Measurements from ENCODE around the gene ZC3H7A. TPM values are rescaled to one million over a fixed set of nuclear protein-coding genes. Genes with fewer than 3 reads are reported as not detected.

ZC3H7A gene
- total RNA-seq, 1 experiment from 2014 or later, result 32.0 TPM

GRCh38 chr16:11742093-11742535 is 54.9 kb downstream of the ZC3H7A start:
- Histone ChIP-seq H3K9me3 (replicated peaks) (no peaks in the 10 kb centered on the region), H3K27ac (peak overlapping the region; percentile 63), H3K27me3 (no peaks in the 10 kb centered on the region), H3K4me1 (peaks cover 9% of the 10 kb centered on the region), H3K4me3 (peak overlapping the region; percentile 84), H3K36me3 (peaks cover 4% of the 10 kb centered on the region; the same call in 1 of the 2 replicates)
- DNase-seq, result peak; percentile 31 to 39

- H3K4me3 ChIP-seq, result no peak overlapping the region
- H3K27me3 ChIP-seq, result no peaks in the 10 kb centered on the region
- peaks cover 9% of the 10 kb centered on the region for H3K4me1 ChIP-seq
- no peaks in the 10 kb centered on the region for H3K9me3 ChIP-seq (replicated peaks)
- no peak for DNase-seq
- H3K27ac ChIP-seq, result no peak overlapping the region
- H3K36me3 ChIP-seq, result peaks cover 11% of the 10 kb centered on the region
Observed at GRCh38 chr16:11740567-11740966, 56.5 kb downstream of the ZC3H7A start.

GRCh38 chr16:11738742-11739544 is 58.1 kb downstream of the ZC3H7A start:
- H3K4me1 ChIP-seq, result peaks cover 4% of the 10 kb centered on the region; the same call in 1 of the 2 replicates

GRCh38 chr16:11737713-11738112 is 59.3 kb downstream of the ZC3H7A start:
- H3K4me1 ChIP-seq, result no peaks in the 10 kb centered on the region
- H3K27me3 ChIP-seq, result no peaks in the 10 kb centered on the region
- DNase-seq, result no peak
- no peak overlapping the region for H3K27ac ChIP-seq
- H3K9me3 ChIP-seq (replicated peaks), result no peaks in the 10 kb centered on the region
- no peak overlapping the region for H3K4me3 ChIP-seq
- peaks cover 30% of the 10 kb centered on the region for H3K36me3 ChIP-seq

More at GRCh38 chr16:11738742-11739544, 58.1 kb downstream of the ZC3H7A start:
- no peak overlapping the region for H3K27ac ChIP-seq
- DNase-seq, result no peak
- H3K4me3 ChIP-seq, result no peak overlapping the region
- no peaks in the 10 kb centered on the region for H3K27me3 ChIP-seq
- peaks cover 25% of the 10 kb centered on the region for H3K36me3 ChIP-seq
- no peaks in the 10 kb centered on the region for H3K9me3 ChIP-seq (replicated peaks)

GRCh38 chr16:11736903-11737302 is 60.2 kb downstream of the ZC3H7A start:
- no peak overlapping the region for H3K27ac ChIP-seq
- H3K36me3 ChIP-seq, result peaks cover 33% of the 10 kb centered on the region
- no peaks in the 10 kb centered on the region for H3K27me3 ChIP-seq
- no peak for DNase-seq
- no peaks in the 10 kb centered on the region for H3K4me1 ChIP-seq
- no peaks in the 10 kb centered on the region for H3K9me3 ChIP-seq (replicated peaks)
- H3K4me3 ChIP-seq, result no peak overlapping the region

- Histone ChIP-seq H3K27ac (no peak overlapping the region), H3K36me3 (peaks cover 35% of the 10 kb centered on the region), H3K4me3 (no peak overlapping the region), H3K4me1 (no peaks in the 10 kb centered on the region), H3K9me3 (replicated peaks) (no peaks in the 10 kb centered on the region), H3K27me3 (no peaks in the 10 kb centered on the region)
- no peak for DNase-seq
Observed at GRCh38 chr16:11735787-11736186, 61.3 kb downstream of the ZC3H7A start.

GRCh38 chr16:11734653-11735043 is 62.4 kb downstream of the ZC3H7A start:
- Histone ChIP-seq H3K4me3 (no peak overlapping the region), H3K9me3 (replicated peaks) (no peaks in the 10 kb centered on the region), H3K27ac (no peak overlapping the region), H3K4me1 (no peaks in the 10 kb centered on the region), H3K27me3 (no peaks in the 10 kb centered on the region), H3K36me3 (peaks cover 46% of the 10 kb centered on the region)
- no peak for DNase-seq

- no peaks in the 10 kb centered on the region for H3K4me1 ChIP-seq
- H3K27me3 ChIP-seq, result no peaks in the 10 kb centered on the region
- H3K36me3 ChIP-seq, result peaks cover 47% of the 10 kb centered on the region
- H3K27ac ChIP-seq, result no peak overlapping the region
- H3K9me3 ChIP-seq (replicated peaks), result no peaks in the 10 kb centered on the region
- no peak overlapping the region for H3K4me3 ChIP-seq
- no peak for DNase-seq
Observed at GRCh38 chr16:11734025-11734652, 62.9 kb downstream of the ZC3H7A start.

GRCh38 chr16:11731222-11731621 is 65.8 kb downstream of the ZC3H7A start:
- no peaks in the 10 kb centered on the region for H3K9me3 ChIP-seq (replicated peaks)
- peaks cover 41% of the 10 kb centered on the region for H3K36me3 ChIP-seq
- DNase-seq, result no peak
- H3K4me1 ChIP-seq, result no peaks in the 10 kb centered on the region
- no peaks in the 10 kb centered on the region for H3K27me3 ChIP-seq
- H3K4me3 ChIP-seq, result no peak overlapping the region
- H3K27ac ChIP-seq, result no peak overlapping the region

- Histone ChIP-seq H3K27ac (no peak overlapping the region), H3K9me3 (replicated peaks) (no peaks in the 10 kb centered on the region), H3K36me3 (peaks cover 31% of the 10 kb centered on the region), H3K4me3 (no peak overlapping the region), H3K4me1 (no peaks in the 10 kb centered on the region), H3K27me3 (no peaks in the 10 kb centered on the region)
- DNase-seq, result no peak
Observed at GRCh38 chr16:11729787-11730186, 67.3 kb downstream of the ZC3H7A start.

GRCh38 chr16:11727796-11728543 is 69.1 kb downstream of the ZC3H7A start:
- no peaks in the 10 kb centered on the region for H3K27me3 ChIP-seq
- no peaks in the 10 kb centered on the region for H3K4me1 ChIP-seq
- H3K9me3 ChIP-seq (replicated peaks), result no peaks in the 10 kb centered on the region
- H3K4me3 ChIP-seq, result no peak overlapping the region
- H3K36me3 ChIP-seq, result peaks cover 23% of the 10 kb centered on the region
- no peak overlapping the region for H3K27ac ChIP-seq
- no peak for DNase-seq

- Histone ChIP-seq H3K36me3 (peaks cover 28% of the 10 kb centered on the region), H3K4me1 (no peaks in the 10 kb centered on the region), H3K4me3 (no peak overlapping the region), H3K27me3 (no peaks in the 10 kb centered on the region), H3K9me3 (replicated peaks) (no peaks in the 10 kb centered on the region), H3K27ac (no peak overlapping the region)
- DNase-seq, result no peak
Observed at GRCh38 chr16:11726008-11726407, 71.0 kb downstream of the ZC3H7A start.

- H3K9me3 ChIP-seq (replicated peaks), result no peaks in the 10 kb centered on the region
- no peak for DNase-seq
- H3K4me1 ChIP-seq, result no peaks in the 10 kb centered on the region
- no peaks in the 10 kb centered on the region for H3K27me3 ChIP-seq
- H3K27ac ChIP-seq, result no peak overlapping the region
- H3K36me3 ChIP-seq, result peaks cover 29% of the 10 kb centered on the region
- H3K4me3 ChIP-seq, result no peak overlapping the region
Observed at GRCh38 chr16:11725457-11725856, 71.6 kb downstream of the ZC3H7A start.

GRCh38 chr16:11722468-11722808 is 74.6 kb downstream of the ZC3H7A start:
- H3K9me3 ChIP-seq (replicated peaks), result no peaks in the 10 kb centered on the region
- no peaks in the 10 kb centered on the region for H3K4me1 ChIP-seq
- H3K27ac ChIP-seq, result no peak overlapping the region
- no peak for DNase-seq
- H3K27me3 ChIP-seq, result no peaks in the 10 kb centered on the region
- peaks cover 24% of the 10 kb centered on the region for H3K36me3 ChIP-seq
- H3K4me3 ChIP-seq, result no peak overlapping the region

All from SJCRH30 (cell line).